Hematopoietic multipotent progenitor cell (in vitro differentiated cells): ENCODE data around the gene EIF1. TPM values are rescaled to one million over a fixed set of nuclear protein-coding genes. Genes with fewer than 3 reads are reported as not detected.
A peak's percentile ranks its signal among the peaks of the same experiment; 100 is the strongest.
"Not testable (repeated sequence)": the region's sequence is repeated elsewhere in the genome, so short reads cannot be mapped to it uniquely, and the experiment has no call there.

Experiments used
- DNase-seq, 3 donors: peaks; one replicate each; pipeline ENCODE4 v3.0.0-alpha.2; 2011 to 2015; ENCODE audit warnings: low read depth in 2 of 3, low spot score in 2 of 3
- total RNA-seq: library from RNA; depleted of rRNA; stranded (reverse); fragments of >200 nt; gene quantifications from one replicate; pipeline ENCODE4 v1.2.3, GENCODE V29; 2012

EIF1 gene
- 201 TPM for total RNA-seq

DNA sequence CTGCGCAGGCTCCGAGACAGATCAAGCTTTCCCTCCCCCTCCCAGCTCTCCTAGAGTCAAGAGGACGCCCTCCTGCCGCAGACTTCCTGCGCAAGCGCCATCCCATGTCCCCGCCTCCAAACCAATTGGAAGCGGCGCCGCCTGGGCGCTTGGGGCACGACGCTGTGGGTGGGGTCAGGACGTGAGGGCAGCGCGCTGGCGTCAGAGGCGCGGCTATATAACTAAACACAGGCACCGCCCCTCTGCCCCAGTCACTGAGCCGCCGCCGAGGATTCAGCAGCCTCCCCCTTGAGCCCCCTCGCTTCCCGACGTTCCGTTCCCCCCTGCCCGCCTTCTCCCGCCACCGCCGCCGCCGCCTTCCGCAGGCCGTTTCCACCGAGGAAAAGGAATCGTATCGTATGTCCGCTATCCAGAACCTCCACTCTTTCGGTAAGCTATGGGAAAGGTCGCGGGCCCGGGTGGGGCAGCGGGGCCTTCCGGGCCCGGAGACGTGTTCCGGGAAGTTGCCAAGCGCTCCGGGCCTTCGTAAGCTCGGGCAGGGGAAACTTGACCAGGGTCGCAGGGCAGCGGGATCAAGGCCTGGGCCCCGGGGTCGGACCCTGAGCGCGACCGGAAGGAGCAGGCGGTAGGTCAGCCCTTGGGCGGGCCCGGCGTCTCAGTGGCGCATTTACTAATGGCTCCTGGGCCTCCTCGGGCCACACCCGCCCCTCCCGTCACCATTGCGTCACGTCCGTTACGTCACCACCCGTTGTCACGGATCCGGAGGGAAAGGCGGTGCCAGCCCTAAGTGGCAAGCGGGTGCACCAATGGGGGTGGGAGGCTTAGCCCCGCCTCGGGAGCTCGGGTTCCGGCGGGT is at the start of gene EIF1:
TSS of gene EIF1 (plus strand) at position 245 of the 856 bp plus-strand sequence. CDS start at position 399, 154 bp downstream.
- peak; percentile 98 to 100 (median 100) for DNase-seq

DNA sequence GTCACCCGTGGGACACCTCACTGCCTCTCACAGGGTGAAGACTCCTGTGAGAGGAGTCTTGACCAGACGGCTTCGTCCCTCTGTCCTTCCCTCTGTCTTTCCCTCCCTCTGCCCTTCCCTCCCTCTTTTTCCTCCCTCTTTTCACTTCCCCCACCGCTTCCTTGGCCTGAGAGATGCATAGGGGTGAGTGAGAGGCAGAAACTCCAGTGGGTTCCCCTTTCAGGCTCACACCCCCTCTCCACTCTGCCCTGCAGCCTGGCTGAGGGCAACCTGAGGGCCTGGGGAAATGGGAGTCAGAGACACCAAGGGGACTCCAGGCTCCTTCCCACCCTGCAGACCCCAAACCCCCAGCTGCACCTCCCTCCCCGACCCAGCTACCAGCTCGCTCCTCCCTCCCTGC is 49.7 kb upstream of the EIF1 start:
- DNase-seq: no peak

DNA sequence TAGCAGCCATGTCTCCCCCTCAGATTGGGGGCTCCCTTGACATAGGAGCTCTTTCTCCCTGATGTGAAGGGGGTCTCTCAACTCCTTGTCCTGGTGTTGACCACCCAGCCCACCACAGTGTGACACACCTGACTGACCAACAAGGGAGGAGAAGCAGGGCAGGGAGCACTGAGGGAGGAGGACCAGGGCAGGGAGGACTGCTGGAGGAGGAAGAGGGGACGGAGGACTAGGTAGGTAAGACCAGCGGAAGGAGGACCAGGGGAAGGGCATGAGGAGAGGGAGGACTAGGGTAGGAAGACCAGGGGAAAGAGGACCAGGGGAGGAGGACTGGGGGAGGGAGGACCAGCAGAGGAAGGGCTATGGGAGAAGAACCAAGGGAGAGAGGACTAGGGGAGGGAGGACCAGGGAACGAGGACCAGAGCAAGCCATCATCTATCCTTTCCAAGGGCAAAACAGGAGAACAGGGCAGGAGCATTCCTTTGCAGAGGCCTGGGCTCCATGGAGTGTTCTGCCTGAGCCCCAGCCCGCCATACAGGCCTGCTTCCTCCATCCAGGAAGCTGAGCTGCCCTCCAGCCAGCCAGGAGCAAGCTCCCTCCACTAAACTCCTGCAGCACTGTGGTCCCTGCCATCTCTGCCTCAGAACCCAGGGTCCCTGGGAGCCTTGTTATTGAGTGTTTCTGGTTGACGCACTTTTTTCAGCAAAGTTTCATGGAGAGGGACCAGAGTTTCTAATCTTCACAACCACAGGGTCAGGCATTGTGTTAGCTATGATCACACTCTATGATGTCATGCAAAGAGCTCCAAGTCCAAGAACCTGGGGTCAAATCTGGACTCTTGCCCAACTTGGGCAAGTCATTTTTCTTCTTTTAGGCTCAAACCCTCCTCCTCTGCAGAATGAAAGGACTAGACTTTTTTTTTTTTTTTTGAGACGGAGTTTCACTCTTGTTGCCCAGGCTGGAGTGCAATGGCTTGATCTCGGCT is 48.9 kb upstream of the EIF1 start:
- DNase-seq: no peak

DNA sequence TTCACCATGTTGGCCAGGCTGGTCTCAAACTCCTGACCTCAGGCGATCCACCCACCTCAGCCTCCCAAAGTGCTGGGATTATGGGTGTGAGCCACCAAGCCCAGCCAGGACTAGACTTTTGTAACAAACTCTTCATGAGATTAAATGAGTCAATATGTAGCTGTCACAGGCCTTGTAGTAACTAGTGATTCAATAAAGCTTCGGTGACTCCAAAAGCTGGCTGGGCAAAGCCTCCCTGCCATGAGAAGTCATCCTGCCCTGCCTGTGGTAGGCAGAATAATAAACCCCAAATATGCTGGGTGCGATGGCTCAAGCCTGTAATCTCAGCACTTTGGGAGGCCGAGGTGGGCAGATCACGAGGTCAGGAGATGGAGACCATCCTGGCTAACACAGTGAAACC is 48.1 kb upstream of the EIF1 start:
- not testable (repeated sequence) for DNase-seq

DNA sequence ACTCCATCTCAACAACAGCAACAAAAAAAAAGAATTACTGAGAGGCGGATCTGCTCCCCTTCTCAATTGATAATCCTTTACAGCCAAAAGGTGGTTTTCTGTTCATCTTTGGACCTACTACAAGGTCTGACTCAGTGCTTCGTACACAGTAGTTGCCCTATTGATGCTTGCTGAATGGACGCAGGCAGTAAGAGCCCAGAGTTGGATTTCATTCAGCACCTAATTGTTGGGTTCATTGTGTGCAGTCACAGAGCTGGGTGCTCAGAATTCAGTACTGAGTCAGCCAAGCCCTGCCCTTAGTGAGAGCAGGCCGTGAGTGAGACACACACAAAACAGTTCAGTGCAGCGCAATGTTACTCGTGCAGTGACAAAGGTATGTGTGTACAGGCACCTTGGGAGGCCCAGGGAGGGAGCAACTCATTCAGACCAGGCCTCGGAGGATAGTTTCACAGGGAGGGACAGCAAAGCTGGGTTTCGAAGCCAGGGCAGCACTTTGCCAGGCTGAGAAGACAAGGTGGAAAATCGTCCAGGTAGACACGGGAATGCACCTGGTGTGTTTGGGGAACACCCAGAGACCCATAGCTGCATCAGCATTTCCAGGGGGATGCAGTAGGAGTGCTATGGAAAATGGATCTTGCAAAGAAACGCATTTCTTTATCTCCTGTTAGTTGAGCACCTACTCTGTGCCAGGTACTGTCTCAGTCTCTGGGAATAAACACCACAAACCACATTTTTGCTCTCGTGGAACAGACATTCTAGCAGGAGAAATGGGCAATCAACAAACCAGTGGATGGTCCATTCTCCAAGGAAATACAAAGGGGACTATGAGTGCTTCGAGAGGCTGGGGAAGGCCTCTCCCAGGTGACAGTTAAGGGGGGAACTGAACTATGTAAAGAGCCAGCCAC is 46.2 kb upstream of the EIF1 start:
- no peak for DNase-seq

DNA sequence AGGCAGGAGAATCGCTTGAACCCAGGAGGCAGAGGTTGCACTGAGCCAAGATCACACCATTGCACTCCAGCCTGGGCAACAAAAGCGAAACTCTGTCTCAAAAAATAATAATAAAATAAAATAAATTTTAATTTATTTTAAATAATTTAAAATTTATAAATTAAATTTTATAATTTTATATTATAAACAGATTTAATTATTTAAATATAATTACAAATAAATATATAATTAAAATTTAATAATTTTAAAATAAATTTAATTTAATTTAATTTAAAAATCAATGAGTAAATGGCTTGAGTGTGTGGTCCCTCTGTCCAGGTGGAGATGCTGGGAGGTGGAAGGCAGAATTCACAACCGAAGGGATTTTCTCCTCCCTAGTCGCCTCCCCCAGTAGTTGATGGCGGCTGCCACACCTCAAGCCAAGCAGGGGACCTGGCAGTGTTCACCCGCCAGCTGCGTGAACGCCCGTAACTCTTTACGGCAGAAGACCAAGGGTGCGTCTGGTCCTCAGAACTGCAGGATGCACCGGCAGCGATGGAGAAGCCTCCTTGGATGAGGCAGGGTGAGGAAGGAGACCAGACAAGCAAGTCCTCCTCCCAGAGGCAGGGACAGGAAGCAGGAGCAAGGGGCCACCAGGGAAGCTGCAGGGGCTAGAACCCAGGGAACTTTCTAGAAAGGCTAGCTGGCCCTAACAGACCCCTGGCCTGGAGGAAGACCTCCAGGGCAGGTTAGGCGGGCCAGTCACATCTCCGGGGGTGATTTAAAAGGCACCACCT is 41.5 kb upstream of the EIF1 start:
- no peak for DNase-seq

DNA sequence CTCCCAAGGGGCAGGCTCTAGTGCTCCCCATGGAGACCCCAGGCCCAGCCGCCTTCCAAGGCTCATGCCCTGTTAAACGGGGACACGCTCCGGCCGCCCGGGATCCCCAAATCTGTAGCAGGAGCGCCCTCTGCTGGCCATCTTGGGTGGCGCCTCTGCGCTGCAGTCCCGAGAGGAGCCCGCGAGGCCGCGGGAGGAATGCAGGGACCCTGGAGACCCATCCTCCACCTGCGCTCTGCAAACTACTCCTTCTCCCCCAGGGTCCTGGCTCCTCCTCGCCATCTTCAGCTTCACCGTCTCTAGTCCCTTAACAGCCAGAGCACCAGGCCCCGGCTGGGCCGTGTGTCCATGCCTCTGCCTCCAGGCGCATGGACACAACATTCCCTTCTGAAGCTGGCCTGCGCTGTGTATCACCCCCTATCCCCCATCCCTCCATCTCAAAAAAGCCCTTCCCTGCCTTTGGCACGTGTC is 40.7 kb upstream of the EIF1 start:
- DNase-seq: peak; percentile 72 to 86 (median 75)

DNA sequence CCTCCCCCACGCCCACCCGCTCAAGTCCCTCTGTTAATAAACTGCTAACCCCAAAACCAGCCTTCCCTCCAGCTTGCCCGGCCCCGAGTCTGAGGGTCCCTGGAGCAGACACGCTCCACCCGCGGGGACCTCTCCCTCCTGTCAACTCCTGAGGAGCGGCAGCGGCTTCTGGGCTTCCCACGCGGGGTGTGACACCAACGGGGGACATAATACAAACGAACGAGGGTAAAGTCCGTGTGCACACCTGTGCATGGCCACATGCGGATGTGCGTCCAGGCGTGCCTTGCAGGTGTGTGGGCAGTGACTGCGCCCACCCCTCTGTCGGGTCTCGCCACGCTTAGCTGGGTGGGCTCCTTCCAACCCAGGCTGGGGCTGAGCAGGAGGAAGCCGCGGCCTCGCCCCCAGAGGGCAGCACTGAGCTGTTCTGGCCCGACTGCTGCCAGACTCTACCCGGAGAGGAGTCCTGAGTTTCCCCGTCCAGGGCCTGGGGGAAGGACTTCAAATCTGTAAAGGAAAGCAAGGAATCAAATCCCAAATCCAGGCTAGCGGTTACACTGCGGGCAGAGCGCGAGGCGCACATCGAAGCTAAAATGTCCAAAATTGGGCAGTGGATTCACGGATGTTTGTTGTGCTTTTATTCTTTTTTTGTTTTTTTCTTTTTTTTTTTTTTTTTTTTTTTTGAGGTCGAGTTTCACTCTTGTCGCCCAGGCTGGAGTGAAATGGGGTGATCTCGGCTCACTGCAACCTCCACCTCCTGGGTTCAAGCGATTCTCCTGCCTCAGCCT is 40.1 kb upstream of the EIF1 start:
- peak; percentile 75 to 83 (median 80) for DNase-seq

DNA sequence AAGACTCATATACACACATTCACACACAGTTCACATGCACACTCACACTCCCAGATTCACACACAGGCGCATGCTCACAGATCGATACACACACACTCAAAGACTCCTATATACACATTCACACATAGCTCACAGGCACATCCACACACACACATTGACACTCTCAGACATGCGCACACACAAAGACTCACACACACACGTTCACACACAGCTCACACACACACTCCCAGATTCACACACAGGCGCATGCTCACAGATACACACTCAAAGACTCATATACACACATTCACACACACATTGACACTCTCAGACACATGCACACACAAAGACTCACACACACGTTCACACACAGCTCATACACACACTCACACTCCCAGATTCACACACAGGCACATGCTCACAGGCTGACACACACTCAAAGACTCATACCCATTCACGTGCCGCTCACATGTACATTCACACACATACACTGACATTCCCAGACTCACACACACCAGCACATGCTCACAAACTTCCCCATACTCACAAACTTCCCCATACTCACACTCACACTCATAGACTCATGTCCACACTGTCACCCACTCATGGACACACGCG is 38.7 kb upstream of the EIF1 start:
- no peak for DNase-seq

DNA sequence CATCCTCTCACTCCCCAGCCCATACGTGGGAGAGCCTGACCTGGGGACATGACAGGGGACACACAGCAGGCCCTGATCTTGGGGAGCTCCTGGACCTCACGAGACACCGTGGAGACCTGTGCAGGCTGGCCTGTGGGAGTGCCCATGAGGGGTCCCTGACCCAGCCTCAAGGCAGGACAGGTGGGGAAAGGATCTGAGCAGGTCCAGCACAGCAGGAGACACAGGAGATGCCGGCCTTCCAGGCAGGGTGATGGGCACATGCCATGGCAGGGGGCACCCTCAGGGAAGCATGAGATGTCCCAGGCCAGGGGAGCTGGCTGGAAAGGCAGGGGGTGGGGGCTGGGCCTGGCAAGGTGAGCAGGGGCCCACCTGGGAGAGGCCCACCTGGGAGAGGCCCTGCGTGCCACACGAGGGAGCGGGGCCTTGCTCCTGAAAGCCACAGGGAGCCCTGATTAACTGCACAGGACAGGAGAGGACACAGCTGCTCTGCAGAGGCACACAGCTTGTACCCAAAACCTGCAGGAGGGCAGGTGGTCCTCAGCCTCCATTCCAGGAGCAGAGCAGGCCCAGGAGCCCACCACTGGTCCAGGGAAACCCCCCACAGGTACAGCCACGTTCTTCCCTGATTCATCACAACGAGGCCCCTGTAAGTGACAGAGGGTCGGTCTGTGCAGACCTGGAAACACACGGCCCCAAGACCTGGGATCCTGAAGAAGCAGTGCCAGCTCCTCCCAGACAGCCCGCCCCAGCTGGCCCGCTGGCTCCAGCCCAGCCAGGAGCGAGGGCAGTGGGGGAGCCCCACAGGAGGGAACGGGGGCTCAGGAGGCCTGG is 37.7 kb upstream of the EIF1 start:
- DNase-seq: no peak

DNA sequence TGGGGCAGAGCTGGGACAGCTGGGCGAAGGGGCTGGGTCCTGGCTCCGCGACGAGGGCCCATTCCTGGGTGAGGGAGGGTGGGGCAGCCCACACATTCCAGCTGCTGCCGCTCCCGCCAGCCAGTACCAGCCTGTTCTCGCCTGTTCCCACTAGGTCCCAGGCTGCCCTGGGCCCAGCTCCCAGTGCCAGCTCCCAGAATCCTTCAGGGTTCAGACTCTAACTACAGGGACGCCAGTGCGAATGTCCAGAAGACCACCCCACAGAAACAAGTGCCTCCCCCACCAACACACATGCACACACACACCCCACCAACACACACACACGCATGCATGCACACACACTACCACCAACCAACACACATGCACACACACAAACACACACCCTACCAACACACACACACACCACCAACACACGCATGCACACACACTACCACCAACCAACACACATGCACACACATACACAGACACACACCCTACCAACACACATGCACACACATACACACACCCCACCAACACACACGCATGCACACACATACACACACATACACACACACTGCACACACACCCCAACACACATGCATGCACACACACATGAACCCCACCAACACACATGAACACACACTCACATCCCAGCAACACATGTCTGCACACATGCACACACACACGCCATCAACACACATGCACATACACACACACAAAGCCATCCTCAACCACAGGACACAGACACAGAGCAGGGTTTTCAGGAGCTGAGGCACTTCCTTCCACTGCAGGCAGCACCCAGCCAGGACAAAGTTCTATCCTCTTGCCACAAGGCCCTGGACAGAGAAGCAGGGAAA is 36.8 kb upstream of the EIF1 start:
- DNase-seq: no peak

DNA sequence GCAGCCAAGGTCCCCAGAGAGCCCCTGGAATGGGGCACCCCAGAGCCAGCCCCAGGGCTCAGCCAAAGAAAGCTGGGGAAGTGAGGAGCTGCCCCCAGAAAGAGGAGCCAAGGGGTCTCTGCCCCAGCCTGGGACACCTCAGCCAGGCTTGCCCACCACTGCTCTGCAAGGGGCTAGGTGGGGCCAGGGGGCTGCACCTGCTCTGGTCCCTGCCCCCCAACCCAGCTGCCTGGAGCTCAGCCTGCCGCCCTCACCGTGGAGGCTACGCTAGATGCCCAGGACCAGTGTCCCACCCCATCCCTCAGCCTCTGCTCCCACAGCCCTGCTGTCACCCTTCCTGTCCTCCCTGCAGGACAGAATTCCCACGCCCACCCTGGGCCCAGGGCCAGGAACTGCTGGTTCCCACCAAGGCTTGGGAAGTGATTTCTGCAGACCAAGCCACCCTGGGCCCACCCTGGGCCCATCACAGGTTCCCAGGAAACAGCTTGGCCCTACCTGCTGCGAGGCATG is 36.2 kb upstream of the EIF1 start:
- no peak for DNase-seq

DNA sequence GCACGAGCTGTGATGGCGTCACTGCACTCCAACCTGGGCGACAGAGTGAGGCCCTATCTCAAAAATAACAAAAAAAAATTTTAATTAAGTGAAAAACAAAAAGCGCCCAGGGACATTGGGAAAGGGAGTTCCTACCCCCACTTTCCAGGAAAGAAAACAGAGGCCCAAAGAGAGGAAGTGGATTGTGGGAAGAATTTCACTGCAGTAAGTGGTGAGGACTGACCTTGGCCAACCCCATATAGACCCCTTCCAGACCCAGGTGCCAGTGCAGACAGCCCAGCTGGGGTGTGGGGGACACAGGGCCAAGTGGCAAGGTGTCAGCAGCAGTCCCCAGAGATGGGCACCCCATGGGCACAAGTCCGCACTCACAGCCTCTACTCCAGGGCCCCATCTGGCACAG is 35.3 kb upstream of the EIF1 start:
- DNase-seq: no peak

DNA sequence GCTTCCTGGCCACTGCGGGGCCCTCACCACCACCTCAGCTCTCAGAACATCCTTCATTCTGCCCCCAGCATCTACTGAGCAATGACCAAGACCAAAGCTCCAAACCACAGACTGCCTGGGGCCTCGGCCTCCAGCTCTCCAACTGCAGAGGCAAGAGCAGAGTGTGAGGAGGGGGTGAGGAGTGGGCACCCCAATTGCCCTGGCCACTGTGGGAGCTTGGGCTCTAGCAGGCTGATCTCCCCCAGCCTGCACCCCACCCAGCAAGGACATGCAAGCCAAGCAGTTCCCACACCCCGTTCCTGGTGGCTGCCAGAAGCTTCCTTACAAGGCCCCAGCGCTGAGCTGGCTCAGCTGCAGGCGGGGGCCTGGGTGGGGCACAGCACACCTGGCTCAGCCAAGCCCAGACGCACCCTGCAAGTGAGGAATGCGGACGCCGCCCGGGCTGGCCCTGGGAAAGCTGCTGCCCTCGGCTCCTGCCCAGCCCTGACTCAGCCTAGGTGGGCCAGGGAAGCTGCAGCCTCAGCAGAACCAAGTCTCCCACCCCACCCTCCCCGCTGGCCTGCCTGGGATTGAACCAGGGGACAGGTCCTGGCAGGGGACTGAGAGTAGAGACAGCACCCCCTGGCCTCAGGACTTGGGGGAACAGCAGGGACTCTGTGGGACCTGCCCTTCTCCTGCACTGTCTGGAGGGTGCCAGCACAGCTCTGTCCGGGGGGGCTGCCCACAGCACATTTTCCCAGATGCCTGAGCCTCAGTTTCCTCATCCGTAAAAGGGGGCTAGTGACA is 34.6 kb upstream of the EIF1 start:
- DNase-seq: no peak
